A673 (cell line): ENCODE data around the gene OTUD5. TPM values are rescaled to one million over a fixed set of nuclear protein-coding genes. Genes with fewer than 3 reads are reported as not detected.

Source experiments
- BruUV-seq: library from RNA; stranded (reverse); fragments of 400-500 nt; replicated peaks from 2 replicates; lab custom pipeline; 2021; lab: Mats Ljungman, UMichigan
- CTCF ChIA-PET: fragments of 300-600 bp; sonication (Branson Sonifier 250); formaldehyde crosslinking; loops from one replicate; lab custom pipeline; 2022; ENCODE audit warnings: antibody characterized with exemption; lab: Charles Lee
- POLR2A ChIA-PET: fragments of 300-600 bp; sonication (Branson Sonifier 250); formaldehyde crosslinking; loops from one replicate; lab custom pipeline; 2022; ENCODE audit warnings: antibody characterized with exemption; ENCODE audit not compliant: low non-redundant PET; lab: Charles Lee
- DNase-seq: peaks from one replicate; pipeline ENCODE4 v3.0.0-alpha.2; 2015; ENCODE audit warnings: low spot score
- H3K27ac ChIP-seq: fragments of 200-600 bp; sonication (generic); 2 replicates; pipeline ENCODE4 v1.5.1; 2016; ENCODE audit warnings: mixed run types, low read depth, mild to moderate bottlenecking, mixed read lengths, antibody characterized with exemption, low read length; ENCODE audit not compliant: poor library complexity, severe bottlenecking
- H3K27me3 ChIP-seq: fragments of 200-600 bp; sonication (generic); replicated peaks from 2 replicates; pipeline ENCODE4 v1.6.1; 2017; ENCODE audit warnings: mixed run types, low read depth, mild to moderate bottlenecking, mixed read lengths, antibody characterized with exemption, low read length; ENCODE audit not compliant: insufficient read depth, poor library complexity
- H3K36me3 ChIP-seq: fragments of 200-600 bp; sonication (generic); 2 replicates; pipeline ENCODE4 v1.6.1; 2016; ENCODE audit warnings: mixed run types, mild to moderate bottlenecking, mixed read lengths, antibody characterized with exemption, low read length; ENCODE audit not compliant: insufficient read depth, poor library complexity, severe bottlenecking
- H3K4me1 ChIP-seq: fragments of 200-600 bp; sonication (generic); 2 replicates; pipeline ENCODE4 v1.6.1; 2017; ENCODE audit warnings: mixed run types, mild to moderate bottlenecking, mixed read lengths, antibody characterized with exemption, low read length; ENCODE audit not compliant: insufficient read depth, poor library complexity, severe bottlenecking
- H3K4me3 ChIP-seq: fragments of 200-600 bp; sonication (generic); 2 replicates; pipeline ENCODE4 v1.5.1; 2016; ENCODE audit warnings: low read depth, mixed run types, mild to moderate bottlenecking, mixed read lengths, low read length; ENCODE audit not compliant: poor library complexity, severe bottlenecking
- H3K9me3 ChIP-seq: fragments of 200-600 bp; sonication (generic); 2 replicates; pipeline ENCODE4 v1.6.1; 2016; ENCODE audit warnings: mixed run types, low read depth, mild to moderate bottlenecking, mixed read lengths, antibody characterized with exemption, low read length; ENCODE audit not compliant: poor library complexity, severe bottlenecking
- CTCF ChIP-seq: fragments of 300-800, 200-600 bp; sonication (generic); conservative IDR thresholded peaks from 2 replicates; pipeline ENCODE4 v1.5.1; 2017; ENCODE audit warnings: low read depth, mild to moderate bottlenecking, antibody characterized with exemption, low read length, moderate library complexity, mixed read lengths
- EZH2 ChIP-seq: fragments of 200-600 bp; sonication (generic); IDR thresholded peaks from 2 replicates; pipeline ENCODE4 v1.6.1; 2017; ENCODE audit warnings: borderline replicate concordance, low read depth, mild to moderate bottlenecking, mixed read lengths, antibody characterized with exemption, low read length; ENCODE audit not compliant: poor library complexity, severe bottlenecking
- intact Hi-C: fragments of 100-400 bp; cut with micrococcal nuclease; formaldehyde crosslinking; loops from one replicate; pipeline ENCODE4 v1.10.0; 2022; ENCODE audit not compliant: unreplicated experiment
- total RNA-seq: library from RNA; stranded (reverse); gene quantifications from 2 replicates; pipeline ENCODE4 v1.2.3, GENCODE V29; 2021

The OTUD5 gene
- total RNA-seq, 1 experiment from 2014 or later = 67.5 TPM

- no peaks in the 10 kb centered on the region for H3K27me3 ChIP-seq
- no peak overlapping the region for H3K27ac ChIP-seq
- TF ChIP-seq EZH2 = no peak
- TF ChIP-seq CTCF = no peak
- H3K4me1 ChIP-seq = peaks cover 5% of the 10 kb centered on the region
- H3K9me3 ChIP-seq = no peaks in the 10 kb centered on the region
- ChIA-PET POLR2A (no interaction called here), CTCF (no interaction called here)
- H3K36me3 ChIP-seq = peaks cover 9% of the 10 kb centered on the region
- H3K4me3 ChIP-seq = no peak overlapping the region
- no TSS peak for BruUV-seq
- DNase-seq = no peak
- intact Hi-C loops = no loop called here
Observed at GRCh38 chrX:48902135-48902534, 55.3 kb downstream of the OTUD5 start.

GRCh38 chrX:48901069-48901468 lies 56.3 kb downstream of the OTUD5 start:
- Histone ChIP-seq H3K4me1 (peaks cover 5% of the 10 kb centered on the region), H3K4me3 (no peak overlapping the region), H3K27me3 (no peaks in the 10 kb centered on the region), H3K36me3 (peaks cover 9% of the 10 kb centered on the region), H3K9me3 (no peaks in the 10 kb centered on the region), H3K27ac (no peak overlapping the region)
- no TSS peak for BruUV-seq
- no peak for DNase-seq
- TF ChIP-seq CTCF (no peak), EZH2 (no peak)
- POLR2A ChIA-PET = no interaction called here
- intact Hi-C loops = no loop called here
- CTCF ChIA-PET = no interaction called here

- no peak for DNase-seq
- Histone ChIP-seq H3K27ac (no peak overlapping the region), H3K9me3 (no peaks in the 10 kb centered on the region), H3K36me3 (peaks cover 9% of the 10 kb centered on the region), H3K27me3 (no peaks in the 10 kb centered on the region), H3K4me1 (peaks cover 5% of the 10 kb centered on the region), H3K4me3 (peak overlapping the region; percentile 70)
- no TSS peak for BruUV-seq
- ChIA-PET CTCF (no interaction called here), POLR2A (no interaction called here)
- no peak for TF ChIP-seq EZH2
- TF ChIP-seq CTCF = no peak
- intact Hi-C loops = loop anchor here (10.0 kb wide), 1 partner anchor 94 kb away; the partner anchor contains the start of gene HDAC6
Observed at GRCh38 chrX:48899078-48899410, 58.4 kb downstream of the OTUD5 start.
